HG02852 (cell line): ENCODE measurements around the gene SLC25A41.

Experiments
- ATAC-seq: cut with Tn5 transposase; IDR thresholded peaks from one replicate; pipeline ENCODE4 v1.9.1; 2021; ENCODE audit warnings: mild to moderate bottlenecking, moderate library complexity; ENCODE audit not compliant: unreplicated experiment

Gene SLC25A41

DNA sequence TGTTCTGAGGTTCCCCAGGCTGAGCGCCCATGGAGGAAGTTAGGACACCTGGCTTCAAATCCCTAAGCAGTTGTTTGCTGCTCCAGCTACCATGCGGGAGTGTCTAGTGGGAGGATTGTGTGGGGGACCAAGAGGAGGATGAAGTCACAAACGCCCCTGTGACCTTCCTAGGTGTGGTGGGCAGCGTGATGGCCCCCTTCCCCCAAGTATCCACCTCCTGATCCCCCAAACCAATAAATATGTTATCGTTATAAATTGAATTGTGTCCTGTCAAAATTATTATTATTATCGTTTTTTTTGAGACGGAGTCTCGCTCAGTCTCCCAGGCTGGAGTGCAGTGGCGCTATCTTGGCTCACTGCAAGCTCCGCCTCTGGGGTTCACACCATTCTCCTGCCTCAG is at the start of gene SLC25A41:
SLC25A41 (minus strand) TSS at position 101 of the 400 bp plus-strand sequence; CDS start at position 31, 70 bp downstream.
- ATAC-seq = no peak

DNA sequence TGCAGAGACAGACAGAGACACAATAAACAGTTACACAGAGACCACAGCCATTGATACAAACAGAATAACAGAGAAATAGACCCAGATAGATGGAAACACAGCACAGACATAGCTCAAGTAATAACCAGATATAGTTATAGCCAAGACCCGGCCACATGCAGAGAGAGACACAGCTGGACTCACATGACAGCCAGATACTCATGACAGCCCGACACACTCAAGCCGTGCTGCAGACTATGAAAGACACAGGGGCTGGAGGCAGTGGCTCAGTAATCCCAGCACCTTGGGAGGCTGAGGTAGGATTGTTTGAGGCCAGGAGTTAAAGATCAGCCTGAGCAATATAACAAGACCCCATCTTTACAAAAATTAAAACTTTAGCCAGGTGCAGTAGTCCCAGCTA is 49.7 kb upstream of the SLC25A41 start:
- no peak for ATAC-seq

DNA sequence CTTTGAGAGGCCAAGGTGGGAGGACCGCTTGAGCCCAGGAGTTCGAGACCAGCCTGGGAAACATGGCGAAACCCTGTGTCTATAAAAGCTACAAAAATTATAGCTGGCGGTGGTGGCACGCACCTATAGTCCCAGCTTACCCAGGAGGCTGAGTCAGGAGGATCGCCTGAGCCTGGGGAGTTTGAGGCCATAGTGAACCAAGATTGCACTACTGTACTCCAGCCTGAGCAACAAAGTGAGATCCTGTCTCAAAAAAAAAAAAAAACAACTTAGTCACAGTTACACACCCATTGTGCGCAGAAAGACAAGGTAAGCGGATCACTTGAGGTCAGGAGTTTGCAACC is 48.8 kb upstream of the SLC25A41 start:
- ATAC-seq = no peak

DNA sequence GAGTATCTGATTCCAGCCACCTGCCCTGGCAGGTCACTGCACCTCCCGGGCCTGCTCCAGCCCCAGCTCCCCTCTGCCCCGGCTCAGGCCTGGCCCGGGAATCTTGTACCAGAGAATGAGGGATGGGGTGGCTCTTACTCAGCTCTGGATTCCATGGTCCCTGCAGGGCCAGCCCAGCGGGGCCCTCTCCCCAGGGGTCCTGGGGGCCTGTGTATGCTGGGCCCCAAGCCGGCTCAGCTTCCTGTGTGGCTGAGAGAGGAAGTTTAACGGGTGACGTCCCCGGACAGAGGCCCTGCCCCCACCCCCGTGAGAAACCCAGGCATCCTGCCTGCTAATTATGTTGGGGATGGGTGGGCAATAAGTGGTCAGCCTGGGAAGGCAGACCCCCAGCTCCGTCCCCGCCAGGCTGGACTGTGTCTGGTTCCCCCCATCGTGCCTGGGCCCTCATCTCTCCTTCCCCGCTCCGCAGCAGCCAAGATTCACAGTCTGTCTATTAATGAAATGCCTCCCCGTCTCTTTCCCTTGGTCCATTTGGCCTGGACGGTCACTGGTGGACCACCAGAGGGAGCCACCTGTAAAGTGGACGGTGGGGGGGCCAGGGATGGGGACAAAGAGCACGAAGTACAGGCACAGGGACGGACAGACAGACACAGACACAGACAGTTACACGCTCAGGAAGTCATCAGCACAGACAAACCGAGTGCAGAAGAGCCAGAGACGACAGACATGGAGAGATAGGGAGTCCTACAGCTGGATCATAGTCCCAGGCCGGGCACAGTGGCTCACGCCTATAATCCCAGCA is 48.2 kb upstream of the SLC25A41 start, which contains the start of gene DENND1C:
DENND1C (minus strand) TSS at position 247 of the 802 bp plus-strand sequence; CDS start at position 155, 92 bp downstream.
- peak; percentile 52 for ATAC-seq

DNA sequence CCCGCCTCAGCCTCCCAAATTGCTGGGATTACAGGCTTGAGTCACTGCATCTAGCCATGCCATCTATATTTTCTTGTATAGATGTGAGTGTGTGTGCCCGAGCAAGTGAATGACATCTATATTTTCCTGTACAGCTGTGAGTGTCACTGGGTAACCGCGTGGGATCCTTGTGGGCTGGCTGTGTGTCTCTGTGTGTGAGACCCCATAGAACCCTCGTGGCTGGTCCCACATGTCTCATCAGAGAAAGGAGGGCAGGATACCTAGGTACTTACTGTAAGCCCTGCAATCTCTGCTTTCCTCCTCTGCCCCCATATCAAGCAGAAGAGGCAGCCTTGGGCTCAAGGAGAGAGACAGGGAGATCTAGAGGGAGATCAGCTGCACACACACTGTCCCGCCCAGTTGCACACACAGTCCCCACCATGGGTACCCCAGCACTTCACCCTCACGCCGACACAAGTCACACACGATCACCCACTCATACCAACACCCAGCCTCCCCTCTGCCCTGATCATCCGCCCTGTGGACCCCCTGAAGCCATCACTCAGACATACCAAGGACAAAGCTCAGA is 47.4 kb upstream of the SLC25A41 start:
- no peak for ATAC-seq

DNA sequence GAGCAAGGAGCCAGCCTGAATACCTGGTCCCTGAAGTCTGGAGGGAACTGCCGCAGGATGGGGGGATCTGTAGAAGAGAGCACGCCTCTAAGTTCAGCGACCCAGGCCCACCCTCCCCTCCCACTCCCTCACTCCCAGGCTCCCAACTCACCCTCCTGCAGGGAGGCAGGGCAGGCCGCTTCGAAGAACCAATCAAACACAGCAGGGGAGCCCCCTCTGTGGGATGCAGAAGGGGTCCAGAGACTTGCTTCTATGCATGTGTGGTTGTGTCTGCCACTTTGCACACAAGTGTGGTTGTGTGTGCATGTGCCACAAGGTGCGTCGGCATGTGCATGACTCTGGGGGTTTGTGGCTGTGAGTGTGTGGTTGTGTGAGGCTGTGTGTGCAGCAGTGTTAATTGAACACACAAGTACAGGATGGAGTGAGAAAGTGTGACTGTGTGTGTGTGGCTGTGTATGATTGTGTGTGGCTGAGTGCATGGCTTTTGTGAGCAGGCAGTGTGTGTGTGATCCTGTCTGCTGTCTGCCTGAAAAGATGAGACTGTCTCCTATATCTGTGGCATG is 46.4 kb upstream of the SLC25A41 start:
- ATAC-seq = no peak

DNA sequence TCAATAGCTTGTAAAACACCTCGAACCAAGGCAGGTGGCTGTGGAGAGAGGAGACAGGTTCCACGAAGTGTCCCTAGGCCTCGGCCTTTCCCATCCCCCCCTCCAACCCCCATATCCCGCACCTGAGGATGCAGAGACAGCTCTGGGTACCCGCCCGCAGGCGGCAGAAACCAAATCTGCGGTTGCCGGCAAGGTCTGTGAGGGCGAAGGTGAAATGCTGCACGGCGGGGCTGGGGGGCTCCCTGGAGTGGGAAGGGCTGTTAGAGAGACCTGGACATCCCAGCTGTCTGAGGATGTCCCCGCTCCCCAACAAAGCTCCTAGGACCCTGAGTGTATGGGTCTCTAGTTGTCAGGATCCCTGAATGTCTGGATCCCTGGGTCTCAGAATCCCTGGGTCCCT is 45.3 kb upstream of the SLC25A41 start:
- ATAC-seq = no peak

DNA sequence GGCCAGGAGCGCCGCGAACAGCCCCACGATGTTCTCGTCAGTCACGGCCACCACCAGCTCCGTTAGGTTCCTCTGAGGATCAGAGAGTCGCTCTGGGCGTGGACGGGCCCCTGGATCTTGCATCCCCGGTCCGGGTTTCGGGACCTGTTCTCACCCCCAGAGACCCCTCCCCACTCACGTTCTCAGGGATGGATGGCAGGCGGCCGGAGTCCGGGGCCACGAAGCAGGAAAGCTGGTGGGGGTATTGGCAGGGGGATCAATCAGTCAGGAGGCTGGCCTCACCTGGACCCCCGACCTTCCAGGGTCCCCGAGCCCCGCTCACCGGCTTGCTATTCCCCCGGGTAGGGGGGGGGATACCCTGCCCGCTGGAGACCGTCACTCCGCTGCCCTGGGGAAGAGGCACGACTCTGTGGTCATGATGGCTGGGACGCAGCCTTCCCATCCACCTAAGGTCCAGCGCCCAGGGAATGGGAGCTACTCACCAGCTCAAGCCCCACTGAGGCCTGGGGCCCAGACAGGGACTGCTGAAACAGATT is 43.4 kb upstream of the SLC25A41 start:
- ATAC-seq = no peak

DNA sequence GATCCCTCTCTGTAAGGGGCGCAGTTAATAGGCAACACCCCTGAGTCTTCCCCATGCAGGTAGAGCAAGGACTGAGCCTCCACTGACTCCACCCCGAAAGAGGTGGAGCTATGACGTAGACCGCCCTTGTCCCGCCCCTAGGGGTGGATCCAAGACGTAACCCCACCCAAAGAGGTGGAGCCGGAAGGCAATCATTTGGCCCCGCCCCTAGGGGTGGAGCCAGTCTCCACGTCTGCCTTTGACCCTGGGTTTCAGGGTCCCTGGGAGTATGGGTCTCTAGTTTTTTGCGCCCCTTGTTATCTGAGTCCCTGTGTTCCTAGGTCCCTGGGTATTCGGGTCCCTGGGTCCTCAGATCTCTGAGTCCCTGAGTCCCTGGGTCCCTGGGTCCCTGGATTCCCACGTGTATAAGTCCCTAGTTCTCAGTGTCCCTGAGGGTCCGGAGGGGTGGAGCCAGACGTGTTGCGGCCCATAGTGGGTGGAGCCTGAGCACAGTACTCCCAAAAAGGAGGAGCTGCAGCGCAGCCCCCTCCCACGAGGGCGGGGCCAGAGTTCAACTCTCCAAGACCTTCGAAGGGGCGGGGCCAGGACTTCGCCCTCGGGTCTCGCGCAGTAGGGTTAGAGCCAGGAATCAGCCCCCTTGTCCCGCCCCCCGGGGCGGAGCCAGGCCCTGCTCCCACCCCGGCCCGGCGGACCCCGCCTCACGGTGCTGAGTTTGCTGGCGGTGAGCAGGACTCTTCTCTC is 42.8 kb upstream of the SLC25A41 start:
- ATAC-seq = no peak

DNA sequence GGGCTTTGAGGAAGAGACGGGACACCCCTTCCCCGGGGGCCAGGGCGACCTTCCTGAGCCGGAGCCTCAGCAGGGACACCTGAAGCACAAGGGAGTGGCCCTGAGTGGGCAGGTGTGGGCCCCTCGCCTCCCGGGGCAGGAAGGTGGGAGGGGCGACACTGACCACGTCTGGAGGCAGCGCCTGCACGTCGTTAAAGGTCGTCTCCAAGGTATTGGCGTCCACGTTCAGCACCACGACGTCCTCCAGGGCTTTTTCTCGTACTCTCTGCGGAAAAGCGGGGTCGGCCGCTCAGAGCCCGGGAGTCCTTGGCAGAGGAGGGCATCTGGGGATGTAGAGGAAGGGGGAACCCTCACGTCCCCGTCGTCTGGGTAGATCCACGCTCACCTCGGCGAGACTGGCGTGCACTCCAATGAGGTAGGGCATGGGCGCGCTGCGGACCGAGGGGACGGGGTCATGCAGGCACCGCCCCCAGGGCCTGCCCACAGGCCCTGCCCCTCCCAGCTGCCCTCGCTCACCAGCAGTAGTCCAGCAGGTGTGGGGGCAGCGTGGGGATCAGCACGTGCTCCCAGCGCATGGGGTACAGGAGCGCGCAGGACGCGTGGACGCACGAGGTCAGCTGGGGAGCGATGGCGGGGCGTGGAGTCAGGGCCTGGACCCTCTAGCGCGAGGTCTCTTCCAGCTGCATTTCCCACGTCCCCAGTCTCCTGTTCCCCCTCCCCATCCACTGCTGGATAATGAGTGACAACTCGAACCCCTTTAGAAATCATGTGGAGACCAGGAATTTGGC is 42.0 kb upstream of the SLC25A41 start:
- ATAC-seq = no peak

DNA sequence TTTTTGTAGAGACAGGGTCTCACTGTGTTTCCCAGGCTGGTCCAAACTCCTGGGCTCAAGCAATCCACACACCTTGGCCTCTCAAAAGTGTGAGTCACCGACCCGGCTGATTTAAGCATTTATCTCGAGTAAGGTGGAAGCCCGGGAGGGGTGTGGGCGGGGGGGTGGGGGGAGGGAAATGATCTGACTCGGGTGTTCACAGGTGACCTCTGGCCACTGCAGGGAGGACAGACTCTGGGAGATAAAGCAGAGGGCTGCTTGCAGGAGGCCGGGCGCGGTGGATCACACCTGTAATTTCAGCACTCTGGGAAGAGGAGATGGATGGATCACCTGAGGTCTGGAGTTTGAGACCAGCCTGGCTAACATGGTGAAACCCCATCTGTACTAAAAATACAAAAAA is 40.1 kb upstream of the SLC25A41 start:
- ATAC-seq = no peak

DNA sequence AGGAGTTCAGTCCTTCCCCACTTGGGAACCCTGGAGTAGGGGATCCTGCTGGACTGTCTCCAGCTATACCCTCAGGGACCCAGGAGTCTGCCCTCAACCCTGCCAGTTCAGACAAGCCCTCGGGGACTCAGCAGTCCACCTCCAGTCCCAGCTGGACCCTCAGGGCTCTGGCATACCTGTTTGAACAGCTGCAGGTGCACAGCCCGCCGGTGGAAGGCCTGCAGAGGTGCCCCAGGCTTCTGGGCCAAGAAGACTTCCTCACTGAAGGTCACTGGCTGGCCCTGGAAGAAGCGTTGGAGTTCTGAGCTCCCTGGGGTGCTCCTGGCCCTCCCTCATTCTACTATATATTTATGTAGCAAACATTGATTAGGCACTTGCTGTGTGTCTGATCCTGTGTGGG is 39.1 kb upstream of the SLC25A41 start:
- no peak for ATAC-seq

DNA sequence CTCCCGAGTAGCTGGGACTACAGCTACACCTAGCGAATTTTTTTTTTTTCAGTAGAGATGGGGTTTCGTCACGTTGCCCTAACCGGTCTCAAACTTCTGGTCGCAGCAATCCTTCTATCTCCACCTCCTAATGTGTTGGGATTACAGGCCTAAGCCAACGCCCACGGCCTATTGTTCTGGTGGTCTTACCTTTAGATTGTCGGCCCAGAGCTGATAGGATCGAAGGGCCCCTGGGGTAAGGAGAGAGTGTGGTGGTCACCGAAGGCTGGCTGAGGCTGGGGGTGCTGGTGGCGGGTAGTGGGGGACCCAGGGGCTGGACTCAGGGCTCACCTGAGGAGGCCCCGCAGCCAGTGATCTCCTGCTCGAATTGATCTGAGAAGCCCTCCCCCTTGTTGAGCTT is 37.5 kb upstream of the SLC25A41 start:
- ATAC-seq = no peak

DNA sequence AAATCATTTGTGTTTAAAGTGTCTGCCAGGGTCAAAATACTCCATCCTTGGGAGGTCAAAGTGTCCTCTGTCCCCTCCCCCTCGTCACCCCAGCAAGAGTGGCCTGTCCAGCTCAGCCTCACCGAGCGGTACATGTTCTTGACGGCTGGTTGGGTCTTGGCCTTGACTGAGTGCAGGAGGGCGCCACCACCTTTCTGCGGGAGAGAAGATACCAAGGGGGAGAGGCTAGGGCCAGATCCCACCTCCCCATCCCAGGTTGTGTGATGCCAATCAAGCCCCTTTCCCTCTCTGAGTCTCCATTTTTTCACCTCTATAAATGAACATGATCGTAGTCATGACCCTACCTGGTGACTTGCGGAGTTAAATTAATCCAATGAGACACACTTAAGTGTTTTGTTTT is 36.6 kb upstream of the SLC25A41 start:
- no peak for ATAC-seq

DNA sequence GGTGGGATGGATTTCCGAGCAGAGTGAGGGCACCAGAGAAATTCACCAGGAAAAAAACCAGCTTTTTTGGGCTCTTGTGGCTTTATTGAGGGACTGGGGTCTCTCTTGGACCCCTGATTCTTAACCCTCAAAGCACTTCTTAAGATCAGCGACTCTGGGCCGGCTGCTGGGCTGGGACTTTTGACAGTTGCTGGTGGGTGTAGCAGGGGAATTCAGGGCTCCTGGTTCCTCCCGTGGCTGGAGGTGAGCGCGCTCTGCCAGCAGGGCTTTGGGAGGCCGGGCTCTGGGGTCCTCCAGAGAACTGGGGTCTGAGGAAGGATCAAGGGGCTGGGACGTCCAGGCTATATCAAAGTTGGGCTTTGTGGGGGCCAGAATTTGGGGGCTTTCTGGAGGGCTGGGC is 33.8 kb upstream of the SLC25A41 start:
- ATAC-seq = no peak

DNA sequence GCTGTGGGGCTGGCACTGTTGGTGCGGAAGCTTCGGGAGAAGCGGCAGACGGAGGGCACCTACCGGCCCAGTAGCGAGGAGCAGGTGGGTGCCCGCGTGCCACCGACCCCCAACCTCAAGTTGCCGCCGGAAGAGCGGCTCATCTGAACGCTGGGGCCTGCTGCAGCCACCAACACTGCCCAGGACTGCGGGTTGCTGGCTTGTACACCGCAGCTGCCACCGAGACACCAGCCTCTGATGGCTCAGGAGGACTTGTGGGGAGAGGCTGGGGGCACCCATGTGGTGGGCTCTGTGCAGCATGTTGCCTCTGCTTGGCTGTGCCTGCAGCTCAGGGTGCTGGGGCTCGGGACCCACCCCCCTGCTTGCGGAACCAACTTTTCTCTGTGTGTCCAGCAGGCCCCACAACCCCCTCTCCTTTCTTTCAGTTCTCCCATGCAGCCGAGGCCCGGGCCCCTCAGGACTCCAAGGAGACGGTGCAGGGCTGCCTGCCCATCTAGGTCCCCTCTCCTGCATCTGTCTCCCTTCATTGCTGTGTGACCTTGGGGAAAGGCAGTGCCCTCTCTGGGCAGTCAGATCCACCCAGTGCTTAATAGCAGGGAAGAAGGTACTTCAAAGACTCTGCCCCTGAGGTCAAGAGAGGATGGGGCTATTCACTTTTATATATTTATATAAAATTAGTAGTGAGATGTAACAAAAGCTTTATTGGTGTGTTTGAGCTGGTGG is 33.1 kb upstream of the SLC25A41 start:
- ATAC-seq = no peak

DNA sequence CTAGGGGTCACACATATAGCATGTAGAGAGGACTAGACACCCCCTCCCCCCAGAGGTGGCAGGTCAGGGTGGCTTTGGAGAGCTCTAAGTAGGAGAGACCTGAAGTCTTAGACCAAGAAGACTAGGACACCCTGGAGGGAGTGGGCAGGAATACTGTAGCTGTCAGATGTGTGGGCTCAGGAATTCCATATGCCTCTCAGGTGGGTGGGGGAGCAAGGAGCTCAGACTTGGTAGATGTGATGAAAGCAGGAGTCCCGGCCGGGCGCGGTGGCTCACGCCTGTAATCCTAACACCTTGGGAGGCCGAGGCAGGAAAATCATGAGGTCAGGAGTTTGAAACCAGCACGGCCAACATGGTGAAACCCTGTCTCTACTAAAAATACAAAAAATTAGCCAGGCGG is 32.1 kb upstream of the SLC25A41 start:
- ATAC-seq = no peak

DNA sequence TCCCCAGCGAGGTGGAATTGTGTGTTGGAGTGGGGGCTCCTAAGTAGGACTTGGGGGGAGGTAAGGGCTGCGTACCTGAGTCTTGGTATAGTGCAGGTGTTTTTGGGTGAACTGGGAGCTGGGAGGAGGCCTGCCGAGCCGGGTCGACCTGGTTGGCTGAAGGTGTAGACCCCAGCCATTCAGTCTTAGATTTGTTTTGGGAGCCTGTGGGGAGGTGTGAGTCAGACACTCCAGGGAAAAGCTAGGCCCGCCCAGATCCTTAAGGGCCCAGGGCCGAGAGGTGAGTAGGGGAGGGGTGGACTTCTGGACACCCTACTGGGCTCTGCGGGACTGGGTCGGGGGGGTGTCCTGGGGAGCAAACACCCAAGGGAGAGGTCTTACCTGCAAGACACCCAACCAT is 31.4 kb upstream of the SLC25A41 start:
- no peak for ATAC-seq

DNA sequence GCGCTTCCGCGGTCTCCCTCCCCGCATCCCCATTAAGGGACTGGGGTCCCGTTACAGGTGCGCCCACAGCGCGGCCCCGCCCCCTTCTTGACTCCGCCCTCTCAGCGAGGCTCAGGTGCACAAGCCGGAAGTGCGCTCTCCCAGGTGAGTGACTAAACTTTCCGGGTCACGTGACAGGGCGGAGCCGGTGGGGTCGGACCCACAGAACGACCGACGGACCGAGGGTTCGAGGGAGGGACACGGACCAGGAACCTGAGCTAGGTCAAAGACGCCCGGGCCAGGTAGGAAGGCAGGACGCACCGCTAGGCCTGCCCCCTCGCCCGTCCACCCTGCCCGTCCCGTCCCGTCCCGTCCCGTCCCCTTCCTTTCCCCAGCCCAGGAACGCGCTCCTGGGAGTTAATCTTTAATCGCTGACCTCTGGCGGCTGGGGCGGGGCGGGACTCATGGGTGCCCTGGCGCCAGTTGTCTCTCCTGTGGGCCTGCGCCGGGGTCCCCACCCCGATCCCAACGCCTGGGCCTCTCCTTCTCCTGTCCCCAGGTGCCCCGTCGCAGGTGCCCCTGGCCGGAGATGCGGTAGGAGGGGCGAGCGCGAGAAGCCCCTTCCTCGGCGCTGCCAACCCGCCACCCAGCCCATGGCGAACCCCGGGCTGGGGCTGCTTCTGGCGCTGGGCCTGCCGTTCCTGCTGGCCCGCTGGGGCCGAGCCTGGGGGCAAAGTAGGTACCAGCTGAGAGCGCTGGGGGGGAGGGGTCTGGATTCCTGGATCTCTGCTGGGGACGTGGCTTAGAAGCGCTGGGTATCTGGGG is 30.7 kb upstream of the SLC25A41 start, which contains the start of gene CRB3:
CRB3 (plus strand) TSS at position 202 of the 804 bp plus-strand sequence; CDS start at position 633, 431 bp downstream.
- ATAC-seq = no peak
